H1 (cell line): ENCODE data around the gene NCOA1.

Experiments used
- CTCF ChIP-seq, 3 experiments: IDR thresholded peaks; 1 replicate in 2 of 3; 2 replicates in 1 of 3; pipeline versions ENCODE4 v1.5.1 to v1.6.1; 2011; ENCODE audit warnings: low read length in 3 of 3, mild to moderate bottlenecking in 3 of 3, inconsistent platforms in 2 of 3, low read depth in 1 of 3, moderate library complexity in 1 of 3; ENCODE audit not compliant: insufficient read depth in 1 of 3; ENCODE audit errors: control extremely low read depth in 1 of 3
- MAX ChIP-seq: IDR thresholded peaks from 2 replicates; pipeline ENCODE4 v1.6.1; 2012; ENCODE audit warnings: inconsistent platforms
- SP2 ChIP-seq: IDR thresholded peaks from 2 replicates; pipeline ENCODE4 v1.6.1; 2012; ENCODE audit warnings: mild to moderate bottlenecking, low read length, inconsistent platforms

DNA sequence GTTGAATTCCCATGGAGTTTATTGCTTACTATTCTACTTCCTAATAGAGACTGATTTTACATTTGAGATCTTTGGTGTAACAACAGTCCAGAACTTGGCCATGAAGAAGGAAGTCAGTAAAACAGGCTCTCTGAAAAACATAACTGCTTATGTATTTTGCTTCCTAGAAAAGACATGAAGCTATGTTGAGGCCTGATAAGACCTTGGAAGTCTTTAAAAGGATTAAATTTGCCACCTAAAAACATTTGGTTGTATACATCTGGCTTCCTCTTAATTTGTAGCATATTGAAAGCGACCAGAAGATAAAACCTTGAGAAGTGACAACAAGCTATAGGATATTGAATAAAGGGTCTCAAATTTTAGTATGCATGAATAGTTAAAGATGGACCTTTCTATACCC lies 265.7 kb downstream of the NCOA1 start:
- no peak for TF ChIP-seq MAX
- TF ChIP-seq SP2: no peak
- TF ChIP-seq CTCF (IDR thresholded peaks at IDR 0.05; ENCODE audit: control extremely low read depth in 1 of 3, insufficient read depth in 1 of 3, low read depth in 1 of 3, low read length in 3 of 3): no peak
